Measurements from ENCODE around the gene ARHGAP6. TPM values are rescaled to one million over a fixed set of nuclear protein-coding genes. Genes with fewer than 3 reads are reported as not detected.

ARHGAP6 gene
- total RNA-seq, 1 experiment from 2014 or later = 0.10 TPM

GRCh38 chrX:11180571-11180970, 485.1 kb downstream of the ARHGAP6 start:
- intact Hi-C loops (cut with micrococcal nuclease) = no loop called here
- ChIA-PET CTCF (no interaction called here), RAD21 (ENCODE audit: low non-redundant PET in 1 of 2, low total read pairs in 2 of 2, uncharacterized antibody in 2 of 2, unreplicated experiment in 2 of 2) (no interaction called here), POLR2A (no interaction called here)
- no peak for ATAC-seq
- H3K4me2 ChIP-seq (ENCODE audit: low read length) = no peak overlapping the region
- no peaks in the 10 kb centered on the region for H3K9me3 ChIP-seq (ENCODE audit: control insufficient read depth in 1 of 2, insufficient read depth in 1 of 2, low read depth in 1 of 2, low read length in 2 of 2)
- no peaks in the 10 kb centered on the region for H3K9me2 ChIP-seq (ENCODE audit: insufficient read depth)
- H3K4me3 ChIP-seq (replicated peaks in 1 of 2; ENCODE audit: low read depth in 1 of 2, low read length in 2 of 2) = no peak overlapping the region
- H3K4me1 ChIP-seq (ENCODE audit: control insufficient read depth in 1 of 2, insufficient read depth in 2 of 2, low read length in 2 of 2) = no peaks in the 10 kb centered on the region
- no peaks in the 10 kb centered on the region for H3K27me3 ChIP-seq (ENCODE audit: insufficient read depth, low read length)
- H3K9ac ChIP-seq (ENCODE audit: low read length) = no peak overlapping the region
- BruUV-seq (replicated peaks) = no TSS peak
- H3K27ac ChIP-seq (ENCODE audit: low read depth, low read length) = no peak overlapping the region
- DNase-seq (ENCODE audit: low read depth, low spot score) = no peak
- H4K20me1 ChIP-seq (ENCODE audit: insufficient read depth) = no peaks in the 10 kb centered on the region
- TF ChIP-seq EZH2 (IDR thresholded peaks at IDR 0.05) = no peak
- TF ChIP-seq CTCF (IDR thresholded peaks at IDR 0.05 in 2 of 3, conservative IDR thresholded peaks at IDR 0.05 in 1 of 3; ENCODE audit: borderline replicate concordance in 1 of 3, insufficient read depth in 1 of 3, low read depth in 2 of 3, low read length in 2 of 3) = no peak
- no peak for TF ChIP-seq ZFX (IDR thresholded peaks at IDR 0.05)
- TF ChIP-seq EZH2phosphoT487 (IDR thresholded peaks at IDR 0.05; ENCODE audit: borderline replicate concordance) = no peak
- no peak for TF ChIP-seq ZNF274 (IDR thresholded peaks at IDR 0.05; ENCODE audit: low read depth, low read length)
- TF ChIP-seq SRF (IDR thresholded peaks at IDR 0.05; ENCODE audit: low read depth) = no peak
- TF ChIP-seq EGR1 (IDR thresholded peaks at IDR 0.05; ENCODE audit: low read depth) = no peak
- TF ChIP-seq CBX3 (IDR thresholded peaks at IDR 0.05; ENCODE audit: low read depth) = no peak
- no peak for TF ChIP-seq TCF7L2 (IDR thresholded peaks at IDR 0.05; ENCODE audit: borderline replicate concordance, extremely low read depth, insufficient read depth, insufficient read length)
- TF ChIP-seq YY1 (IDR thresholded peaks at IDR 0.05; ENCODE audit: extremely low read depth, insufficient replicate concordance, low read depth, low read length) = no peak
- no peak for TF ChIP-seq JUND (IDR thresholded peaks at IDR 0.05)
- no peak for TF ChIP-seq ELF1 (IDR thresholded peaks at IDR 0.05; ENCODE audit: borderline replicate concordance, low read depth)
- TF ChIP-seq POLR2AphosphoS5 (IDR thresholded peaks at IDR 0.05; ENCODE audit: low read depth, low read length) = no peak
- no peak for TF ChIP-seq ZBTB33 (IDR thresholded peaks at IDR 0.05; ENCODE audit: extremely low read depth, insufficient replicate concordance, low read length)
- TF ChIP-seq MAX (IDR thresholded peaks at IDR 0.05) = no peak
- TF ChIP-seq CEBPB (IDR thresholded peaks at IDR 0.05; ENCODE audit: low read depth) = no peak
- no peak overlapping the region for H2AFZ ChIP-seq (ENCODE audit: low read depth, low read length, poor library complexity, severe bottlenecking)
- no peaks in the 10 kb centered on the region for H3K79me2 ChIP-seq (ENCODE audit: insufficient read depth, low read length)
- H3K36me3 ChIP-seq (ENCODE audit: control insufficient read depth in 1 of 2, insufficient read depth in 2 of 2, low read length in 2 of 2) = no peaks in the 10 kb centered on the region

Measured in HCT116 (cell line).